Mononuclear cell (primary cell): Measurements from ENCODE around the gene PCDHGA6. TPM values are rescaled to one million over a fixed set of nuclear protein-coding genes. Genes with fewer than 3 reads are reported as not detected.
A peak's percentile ranks its signal among the peaks of the same experiment; 100 is the strongest.
"Not testable (repeated sequence)": the region's sequence is repeated elsewhere in the genome, so short reads cannot be mapped to it uniquely, and the experiment has no call there.

Experiments used
- H3K27me3 ChIP-seq: 2 replicates; pipeline ENCODE4 v1.6.0; 2011; ENCODE audit warnings: low read length, control low read depth; ENCODE audit not compliant: insufficient read depth
- H3K4me1 ChIP-seq: 2 replicates; pipeline ENCODE4 v1.5.1; 2011; ENCODE audit warnings: mild to moderate bottlenecking, low read length, control low read depth; ENCODE audit not compliant: insufficient read depth
- H3K4me3 ChIP-seq: 2 replicates; pipeline ENCODE4 v1.5.1; 2011; ENCODE audit warnings: mild to moderate bottlenecking, low read length, moderate library complexity
- H3K9me3 ChIP-seq: 2 replicates; pipeline ENCODE4 v1.5.1; 2011; ENCODE audit warnings: low read depth, mild to moderate bottlenecking, control low read depth, low read length
- total RNA-seq: library from RNA; depleted of rRNA; stranded (reverse); fragments of >200 nt; gene quantifications from one replicate; pipeline ENCODE4 v1.2.3, GENCODE V29; 2012

PCDHGA6 gene
- total RNA-seq, result 0.10 TPM

GRCh38 chr5:141373673-141374317 is at the start of gene PCDHGA6:
Gene PCDHGA6 (plus strand): TSS chr5:141373891. CDS start chr5:141374084, 193 bp downstream.
- H3K4me3 ChIP-seq, result no peak within 1 kb of the TSS
- H3K27me3 ChIP-seq, result peaks cover 81% of the 10 kb centered on the region
- H3K9me3 ChIP-seq, result peaks cover 16% of the 10 kb centered on the region
- H3K4me1 ChIP-seq, result peaks cover 5% of the 10 kb centered on the region

- H3K4me1 ChIP-seq, result peaks cover under 1% of the 10 kb centered on the region
- peaks cover 46% of the 10 kb centered on the region for H3K27me3 ChIP-seq
- peaks cover 18% of the 10 kb centered on the region for H3K9me3 ChIP-seq
- H3K4me3 ChIP-seq, result peak overlapping the region; percentile 23
These were observed 47.4 kb upstream of the PCDHGA6 start for GRCh38 chr5:141326088-141326854.

GRCh38 chr5:141328231-141328630 is 45.5 kb upstream of the PCDHGA6 start:
- peaks cover 9% of the 10 kb centered on the region for H3K9me3 ChIP-seq
- no peak overlapping the region for H3K4me3 ChIP-seq
- H3K4me1 ChIP-seq, result no peaks in the 10 kb centered on the region
- peaks cover 59% of the 10 kb centered on the region for H3K27me3 ChIP-seq

GRCh38 chr5:141330299-141331080 is 43.2 kb upstream of the PCDHGA6 start, which contains the start of gene PCDHGA1:
Gene PCDHGA1 (plus strand): TSS chr5:141330514.
- Histone ChIP-seq H3K9me3 (peaks cover 9% of the 10 kb centered on the region), H3K4me3 (no peak within 1 kb of the TSS), H3K27me3 (peaks cover 74% of the 10 kb centered on the region), H3K4me1 (no peaks in the 10 kb centered on the region)

- not testable (repeated sequence) for H3K4me3 ChIP-seq, H3K4me1 ChIP-seq
- peaks cover 84% of the 10 kb centered on the region for H3K27me3 ChIP-seq
- H3K9me3 ChIP-seq, result peaks cover 26% of the 10 kb centered on the region
These were observed 41.1 kb upstream of the PCDHGA6 start for GRCh38 chr5:141332571-141332970.

- peaks cover 17% of the 10 kb centered on the region for H3K9me3 ChIP-seq
- no peaks in the 10 kb centered on the region for H3K4me1 ChIP-seq
- no peak within 1 kb of the TSS for H3K4me3 ChIP-seq
- H3K27me3 ChIP-seq, result peaks cover 86% of the 10 kb centered on the region
These were observed 35.0 kb upstream of the PCDHGA6 start, which contains the start of gene PCDHGA2 for GRCh38 chr5:141338538-141339306. Gene PCDHGA2 (plus strand): TSS chr5:141338760.

GRCh38 chr5:141340781-141341354 is 32.8 kb upstream of the PCDHGA6 start:
- not testable (repeated sequence) for H3K4me3 ChIP-seq, H3K4me1 ChIP-seq
- peaks cover 21% of the 10 kb centered on the region for H3K9me3 ChIP-seq
- H3K27me3 ChIP-seq, result peaks cover 84% of the 10 kb centered on the region

GRCh38 chr5:141342773-141343172 is 30.9 kb upstream of the PCDHGA6 start:
- peaks cover 5% of the 10 kb centered on the region for H3K9me3 ChIP-seq
- peaks cover 75% of the 10 kb centered on the region for H3K27me3 ChIP-seq
- no peak overlapping the region for H3K4me3 ChIP-seq
- no peaks in the 10 kb centered on the region for H3K4me1 ChIP-seq

- Histone ChIP-seq H3K4me3 (no peak within 1 kb of the TSS), H3K9me3 (peaks cover 7% of the 10 kb centered on the region), H3K4me1 (no peaks in the 10 kb centered on the region), H3K27me3 (peaks cover 75% of the 10 kb centered on the region)
These were observed 30.3 kb upstream of the PCDHGA6 start, which contains the start of gene PCDHGA3 for GRCh38 chr5:141343242-141343952. Gene PCDHGA3 (plus strand): TSS chr5:141343829. CDS start chr5:141344034, 205 bp downstream.

- H3K27me3 ChIP-seq, result peaks cover 75% of the 10 kb centered on the region
- H3K4me1 ChIP-seq, result no peaks in the 10 kb centered on the region
- H3K9me3 ChIP-seq, result peaks cover 12% of the 10 kb centered on the region
- H3K4me3 ChIP-seq, result no peak overlapping the region
These were observed 29.7 kb upstream of the PCDHGA6 start for GRCh38 chr5:141343953-141344463.

GRCh38 chr5:141345327-141345726 is 28.4 kb upstream of the PCDHGA6 start:
- H3K4me1 ChIP-seq, result no peaks in the 10 kb centered on the region
- peaks cover 12% of the 10 kb centered on the region for H3K9me3 ChIP-seq
- no peak overlapping the region for H3K4me3 ChIP-seq
- peaks cover 77% of the 10 kb centered on the region for H3K27me3 ChIP-seq

GRCh38 chr5:141346017-141346416 is 27.7 kb upstream of the PCDHGA6 start:
- H3K9me3 ChIP-seq, result peaks cover 12% of the 10 kb centered on the region
- peaks cover 82% of the 10 kb centered on the region for H3K27me3 ChIP-seq
- not testable (repeated sequence) for H3K4me1 ChIP-seq, H3K4me3 ChIP-seq

- H3K27me3 ChIP-seq, result peaks cover 79% of the 10 kb centered on the region
- peaks cover 10% of the 10 kb centered on the region for H3K9me3 ChIP-seq
- H3K4me1 ChIP-seq, result no peaks in the 10 kb centered on the region
- no peak within 1 kb of the TSS for H3K4me3 ChIP-seq
These were observed 23.6 kb upstream of the PCDHGA6 start, which contains the start of gene PCDHGB1 for GRCh38 chr5:141349917-141350619. Gene PCDHGB1 (plus strand): TSS chr5:141350099. CDS start chr5:141350261, 162 bp downstream.
